ENCODE results near the gene PRSS53. TPM values are rescaled to one million over a fixed set of nuclear protein-coding genes. Genes with fewer than 3 reads are reported as not detected.

Gene PRSS53
- total RNA-seq, 1 donor, result 2.9 TPM

GRCh38 chr16:31094424-31095120, 5.8 kb upstream of the PRSS53 start, which contains the start of gene VKORC1:
TSS of gene VKORC1 (minus strand) at chr16:31094797. CDS start at chr16:31094729, 68 bp downstream.
- H2AFZ ChIP-seq (ENCODE audit: low read length), result peak within 1 kb of the TSS; percentile 80
- H3K27ac ChIP-seq (ENCODE audit: low read depth, low read length), result peak within 1 kb of the TSS; percentile 74
- H3K79me2 ChIP-seq (ENCODE audit: insufficient read depth, low read length), result peaks cover 40% of the 10 kb centered on the region
- peak within 1 kb of the TSS; percentile 96 for H3K4me3 ChIP-seq (ENCODE audit: insufficient read depth, low read length)
- no peaks in the 10 kb centered on the region for H3K9me3 ChIP-seq (ENCODE audit: low read depth, low read length)
- H3K36me3 ChIP-seq (ENCODE audit: insufficient read depth, low read length), result peaks cover 18% of the 10 kb centered on the region
- peaks cover 31% of the 10 kb centered on the region for H3K4me1 ChIP-seq (ENCODE audit: insufficient read depth, low read length)
- DNase-seq (ENCODE audit: insufficient read length, low spot score, missing footprints), result peak; percentile 99
- H4K20me1 ChIP-seq (ENCODE audit: insufficient read depth, low read length), result peaks cover 6% of the 10 kb centered on the region
- TF ChIP-seq CTCF (IDR thresholded peaks at IDR 0.05; ENCODE audit: extremely low read depth, low read depth, low read length), result no peak
- H3K4me2 ChIP-seq (ENCODE audit: insufficient read depth, low read length), result peak within 1 kb of the TSS; percentile 93
- H3K27me3 ChIP-seq (ENCODE audit: insufficient read depth, low read length), result no peaks in the 10 kb centered on the region

GRCh38 chr16:31094088-31094423, 5.3 kb upstream of the PRSS53 start:
- Histone ChIP-seq H3K36me3 (ENCODE audit: insufficient read depth, low read length) (peaks cover 21% of the 10 kb centered on the region), H3K4me2 (ENCODE audit: insufficient read depth, low read length) (peak overlapping the region; percentile 93), H3K4me1 (ENCODE audit: insufficient read depth, low read length) (peaks cover 31% of the 10 kb centered on the region), H2AFZ (ENCODE audit: low read length) (peak overlapping the region; percentile 80), H4K20me1 (ENCODE audit: insufficient read depth, low read length) (peaks cover 6% of the 10 kb centered on the region), H3K79me2 (ENCODE audit: insufficient read depth, low read length) (peaks cover 43% of the 10 kb centered on the region), H3K27ac (ENCODE audit: low read depth, low read length) (peak overlapping the region; percentile 74), H3K4me3 (ENCODE audit: insufficient read depth, low read length) (peak overlapping the region; percentile 96), H3K27me3 (ENCODE audit: insufficient read depth, low read length) (no peaks in the 10 kb centered on the region), H3K9me3 (ENCODE audit: low read depth, low read length) (no peaks in the 10 kb centered on the region)
- no peak for TF ChIP-seq CTCF (IDR thresholded peaks at IDR 0.05; ENCODE audit: extremely low read depth, low read depth, low read length)
- peak; percentile 83 for DNase-seq (ENCODE audit: insufficient read length, low spot score, missing footprints)

GRCh38 chr16:31093132-31093703, 4.5 kb upstream of the PRSS53 start:
- peaks cover 31% of the 10 kb centered on the region for H3K4me1 ChIP-seq (ENCODE audit: insufficient read depth, low read length)
- peaks cover 6% of the 10 kb centered on the region for H4K20me1 ChIP-seq (ENCODE audit: insufficient read depth, low read length)
- H3K79me2 ChIP-seq (ENCODE audit: insufficient read depth, low read length), result peaks cover 52% of the 10 kb centered on the region
- peak; percentile 80 for DNase-seq (ENCODE audit: insufficient read length, low spot score, missing footprints)
- H3K4me3 ChIP-seq (ENCODE audit: insufficient read depth, low read length), result peak overlapping the region; percentile 96
- H2AFZ ChIP-seq (ENCODE audit: low read length), result no peak overlapping the region
- no peaks in the 10 kb centered on the region for H3K27me3 ChIP-seq (ENCODE audit: insufficient read depth, low read length)
- peak overlapping the region; percentile 93 for H3K4me2 ChIP-seq (ENCODE audit: insufficient read depth, low read length)
- H3K36me3 ChIP-seq (ENCODE audit: insufficient read depth, low read length), result peaks cover 26% of the 10 kb centered on the region
- TF ChIP-seq CTCF (IDR thresholded peaks at IDR 0.05; ENCODE audit: extremely low read depth, low read depth, low read length), result no peak
- no peaks in the 10 kb centered on the region for H3K9me3 ChIP-seq (ENCODE audit: low read depth, low read length)
- peak overlapping the region; percentile 74 for H3K27ac ChIP-seq (ENCODE audit: low read depth, low read length)

GRCh38 chr16:31092330-31092729, 3.6 kb upstream of the PRSS53 start:
- Histone ChIP-seq H3K4me1 (ENCODE audit: insufficient read depth, low read length) (peaks cover 31% of the 10 kb centered on the region), H3K27me3 (ENCODE audit: insufficient read depth, low read length) (no peaks in the 10 kb centered on the region), H3K36me3 (ENCODE audit: insufficient read depth, low read length) (peaks cover 26% of the 10 kb centered on the region), H3K27ac (ENCODE audit: low read depth, low read length) (peak overlapping the region; percentile 74), H3K79me2 (ENCODE audit: insufficient read depth, low read length) (peaks cover 56% of the 10 kb centered on the region), H2AFZ (ENCODE audit: low read length) (no peak overlapping the region), H3K9me3 (ENCODE audit: low read depth, low read length) (no peaks in the 10 kb centered on the region), H4K20me1 (ENCODE audit: insufficient read depth, low read length) (peaks cover 6% of the 10 kb centered on the region), H3K4me3 (ENCODE audit: insufficient read depth, low read length) (no peak overlapping the region), H3K4me2 (ENCODE audit: insufficient read depth, low read length) (peak overlapping the region; percentile 93)
- DNase-seq (ENCODE audit: insufficient read length, low spot score, missing footprints), result peak; percentile 97
- no peak for TF ChIP-seq CTCF (IDR thresholded peaks at IDR 0.05; ENCODE audit: extremely low read depth, low read depth, low read length)
